Hepatocyte (in vitro differentiated cells): Measurements from ENCODE around the gene SRMS. TPM values are rescaled to one million over a fixed set of nuclear protein-coding genes. Genes with fewer than 3 reads are reported as not detected.

Source experiments
- DNase-seq: peaks from one replicate; pipeline ENCODE4 v3.0.0-alpha.2; 2016; ENCODE audit warnings: low spot score
- H2AFZ ChIP-seq: fragments of 200-600 bp; sonication (generic); 2 replicates; pipeline ENCODE4 v1.6.0; 2016; ENCODE audit warnings: antibody characterized with exemption, mild to moderate bottlenecking
- H3K27ac ChIP-seq: fragments of 200-600 bp; sonication (generic); 2 replicates; pipeline ENCODE4 v1.5.1; 2016; ENCODE audit warnings: mild to moderate bottlenecking
- H3K27me3 ChIP-seq: fragments of 200-600 bp; sonication (generic); 2 replicates; pipeline ENCODE4 v1.6.1; 2016
- H3K36me3 ChIP-seq: fragments of 200-600 bp; sonication (generic); replicated peaks from 2 replicates; pipeline ENCODE4 v1.5.1; 2016; ENCODE audit warnings: low read depth; ENCODE audit not compliant: insufficient read depth
- H3K4me1 ChIP-seq: fragments of 200-600 bp; sonication (generic); 2 replicates; pipeline ENCODE4 v1.5.1; 2016; ENCODE audit warnings: mild to moderate bottlenecking, moderate library complexity; ENCODE audit not compliant: insufficient read depth
- H3K4me2 ChIP-seq: fragments of 200-600 bp; sonication (generic); 2 replicates; pipeline ENCODE4 v1.6.0; 2016
- H3K4me3 ChIP-seq: fragments of 200-600 bp; sonication (generic); 2 replicates; pipeline ENCODE4 v1.5.1; 2016; ENCODE audit warnings: mild to moderate bottlenecking
- H3K79me2 ChIP-seq: fragments of 200-600 bp; sonication (generic); 2 replicates; pipeline ENCODE4 v1.6.0; 2017; ENCODE audit warnings: mild to moderate bottlenecking
- H3K9me2 ChIP-seq: fragments of 200-600 bp; sonication (generic); replicated peaks from 2 replicates; pipeline ENCODE4 v1.6.0; 2017; ENCODE audit warnings: mild to moderate bottlenecking; ENCODE audit not compliant: insufficient read depth
- H3K9me3 ChIP-seq: fragments of 200-600 bp; sonication (generic); 2 replicates; pipeline ENCODE4 v1.5.1; 2016; ENCODE audit warnings: low read depth, mild to moderate bottlenecking
- H4K20me1 ChIP-seq: fragments of 200-600 bp; sonication (generic); 2 replicates; pipeline ENCODE4 v1.6.0; 2016; ENCODE audit warnings: mild to moderate bottlenecking; ENCODE audit not compliant: insufficient read depth, poor library complexity, severe bottlenecking
- CTCF ChIP-seq: fragments of 200-600 bp; sonication (generic); IDR thresholded peaks from 2 replicates; pipeline ENCODE4 v1.5.1; 2016; ENCODE audit warnings: antibody characterized with exemption, mild to moderate bottlenecking; ENCODE audit not compliant: poor library complexity
- EZH2 ChIP-seq: fragments of 200-600 bp; sonication (generic); IDR thresholded peaks from 2 replicates; pipeline ENCODE4 v1.6.1; 2016; ENCODE audit warnings: antibody characterized with exemption, mild to moderate bottlenecking, borderline replicate concordance
- EZH2phosphoT487 ChIP-seq: fragments of 200-600 bp; sonication (generic); IDR thresholded peaks from one replicate; pipeline ENCODE4 v1.6.1; 2018; ENCODE audit warnings: antibody characterized with exemption, mild to moderate bottlenecking, low read depth, moderate library complexity; ENCODE audit not compliant: unreplicated experiment, severe bottlenecking
- WGBS: methylation state at CpG from one replicate; pipeline ENCODE4 v1.1.6; 2016; ENCODE audit warnings: low lambda C conversion rate; ENCODE audit errors: missing lambda C conversion rate; 5-methylcytosine and 5-hydroxymethylcytosine counted together
- polyA plus RNA-seq: library from polyadenylated mRNA; unstranded; fragments of >200 nt; fragmentation: Nextera tagmentation; extraction: Ambion mirVana; gene quantifications from 2 replicates; pipeline ENCODE4 v1.2.1, GENCODE V29; 2016
- total RNA-seq: library from RNA; depleted of rRNA; stranded (reverse); fragments of >200 nt; gene quantifications from 2 replicates; pipeline ENCODE4 v1.2.3, GENCODE V29; 2014

Gene SRMS
- total and polyA plus RNA-seq, 2 experiments from 2014 or later = not detected

GRCh38 chr20:63557481-63557891 is 9.9 kb upstream of the SRMS start:
- Histone ChIP-seq H3K36me3 (no peaks in the 10 kb centered on the region), H3K27me3 (no peaks in the 10 kb centered on the region), H3K4me1 (no peaks in the 10 kb centered on the region), H4K20me1 (no peaks in the 10 kb centered on the region), H2AFZ (no peak overlapping the region), H3K27ac (no peak overlapping the region), H3K4me3 (no peak overlapping the region), H3K9me3 (no peaks in the 10 kb centered on the region), H3K4me2 (no peak overlapping the region), H3K9me2 (no peaks in the 10 kb centered on the region), H3K79me2 (no peaks in the 10 kb centered on the region)
- no peak for DNase-seq
- WGBS = 91% methylated on average over 9 of the region's 19 CpGs
- TF ChIP-seq EZH2phosphoT487 (no peak), CTCF (no peak)

- Histone ChIP-seq H3K9me2 (no peaks in the 10 kb centered on the region), H3K4me1 (no peaks in the 10 kb centered on the region), H3K36me3 (no peaks in the 10 kb centered on the region), H2AFZ (no peak overlapping the region), H3K4me2 (no peak overlapping the region), H3K4me3 (no peak overlapping the region), H3K27me3 (no peaks in the 10 kb centered on the region), H4K20me1 (no peaks in the 10 kb centered on the region), H3K27ac (no peak overlapping the region), H3K79me2 (no peaks in the 10 kb centered on the region), H3K9me3 (no peaks in the 10 kb centered on the region)
- DNase-seq = no peak
- WGBS = 88% methylated on average over 13 of the region's 23 CpGs
- no peak for TF ChIP-seq EZH2
- no peak for TF ChIP-seq CTCF
- no peak for TF ChIP-seq EZH2phosphoT487
Measured at GRCh38 chr20:63556873-63557478, 9.4 kb upstream of the SRMS start.

GRCh38 chr20:63555661-63556381 is 8.3 kb upstream of the SRMS start:
- Histone ChIP-seq H4K20me1 (no peaks in the 10 kb centered on the region), H3K27ac (no peak overlapping the region), H3K27me3 (no peaks in the 10 kb centered on the region), H3K4me3 (no peak overlapping the region), H3K9me3 (no peaks in the 10 kb centered on the region), H3K4me2 (no peak overlapping the region), H3K4me1 (no peaks in the 10 kb centered on the region), H2AFZ (no peak overlapping the region), H3K36me3 (no peaks in the 10 kb centered on the region), H3K79me2 (no peaks in the 10 kb centered on the region), H3K9me2 (no peaks in the 10 kb centered on the region)
- TF ChIP-seq EZH2phosphoT487 (no peak), EZH2 (no peak), CTCF (no peak)
- DNase-seq = no peak
- 97% methylated on average over 41 of the region's 45 CpGs for WGBS
